IPS-15b (cell line): ENCODE measurements around the gene SCAMP5.

Experiments used
- H3K27me3 ChIP-seq: one replicate; pipeline ENCODE4 v1.6.1; 2013; ENCODE audit warnings: low read length; ENCODE audit not compliant: control insufficient read depth, insufficient read depth
- H3K36me3 ChIP-seq: one replicate; pipeline ENCODE4 v1.6.1; 2013; ENCODE audit warnings: low read length; ENCODE audit not compliant: control insufficient read depth, insufficient read depth
- H3K4me1 ChIP-seq: one replicate; pipeline ENCODE4 v1.6.1; 2013; ENCODE audit warnings: mild to moderate bottlenecking, low read length; ENCODE audit not compliant: control insufficient read depth, insufficient read depth
- H3K4me3 ChIP-seq: one replicate; pipeline ENCODE4 v1.5.1; 2013; ENCODE audit warnings: low read depth, low read length
- H3K9ac ChIP-seq: one replicate; pipeline ENCODE4 v1.6.1; 2013; ENCODE audit warnings: low read depth, mild to moderate bottlenecking, low read length
- H3K9me3 ChIP-seq: one replicate; pipeline ENCODE4 v1.6.1; 2013; ENCODE audit warnings: mild to moderate bottlenecking, low read length; ENCODE audit not compliant: control insufficient read depth, insufficient read depth

The SCAMP5 gene

DNA sequence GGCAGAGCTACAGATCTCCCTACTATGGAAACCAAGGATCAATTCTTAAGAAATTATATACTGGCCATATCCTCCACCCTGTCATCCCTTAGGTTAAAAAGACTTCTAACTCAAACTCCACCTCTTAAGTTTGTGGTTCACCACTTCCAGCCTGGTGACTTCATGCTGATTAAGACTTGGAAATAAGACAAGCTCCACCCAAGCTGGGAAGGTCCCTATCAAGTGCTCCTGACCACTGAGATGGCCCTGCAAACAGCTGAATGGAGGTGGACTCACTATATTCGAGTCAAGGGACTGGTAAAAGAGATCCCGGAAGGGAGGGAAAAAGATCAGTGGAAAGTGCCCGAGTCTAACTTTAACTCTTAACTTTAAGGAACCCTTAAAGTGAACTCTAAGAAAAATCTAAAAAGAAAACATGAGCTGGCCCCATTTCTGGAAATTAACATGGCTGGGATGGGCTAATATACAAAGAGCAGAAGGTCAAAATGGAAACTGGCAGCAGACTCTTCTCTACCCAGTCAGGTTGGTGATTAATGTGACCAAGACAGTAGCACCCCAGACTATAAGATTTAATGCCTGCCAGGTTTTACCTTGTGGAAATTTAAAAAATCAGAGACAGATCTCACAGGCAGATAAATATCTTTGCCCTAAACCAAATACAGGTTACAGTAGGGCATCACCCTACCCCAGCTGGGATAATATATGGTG, 71.9 kb downstream of the SCAMP5 start:
- no peaks in the 10 kb centered on the region for H3K36me3 ChIP-seq
- H3K9me3 ChIP-seq: no peaks in the 10 kb centered on the region
- H3K4me1 ChIP-seq: peaks cover 2% of the 10 kb centered on the region
- no peak overlapping the region for H3K4me3 ChIP-seq
- H3K9ac ChIP-seq: no peak overlapping the region
- H3K27me3 ChIP-seq: no peaks in the 10 kb centered on the region

DNA sequence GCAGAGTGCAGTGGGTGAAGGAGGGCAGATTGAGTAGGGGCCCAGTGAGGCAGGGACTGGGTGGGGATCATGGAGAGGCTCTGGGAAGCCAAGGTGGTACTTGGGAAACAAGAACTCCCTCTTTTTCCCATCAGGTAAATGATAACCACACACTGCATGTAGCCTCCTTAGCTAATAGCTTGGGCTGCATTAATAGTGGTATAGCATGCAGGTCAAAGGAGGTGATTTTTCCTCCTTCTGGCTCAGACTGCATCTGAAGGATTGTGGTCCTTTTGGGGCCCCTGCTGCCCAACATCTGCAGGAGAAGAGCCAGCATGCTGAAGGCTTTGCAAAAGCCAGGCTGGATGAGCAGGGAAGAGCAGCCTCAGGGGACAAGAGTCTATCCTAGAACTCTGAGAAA, 73.4 kb downstream of the SCAMP5 start:
- Histone ChIP-seq H3K9ac (no peak overlapping the region), H3K36me3 (no peaks in the 10 kb centered on the region), H3K4me1 (peaks cover 2% of the 10 kb centered on the region), H3K27me3 (no peaks in the 10 kb centered on the region), H3K4me3 (no peak overlapping the region), H3K9me3 (no peaks in the 10 kb centered on the region)

DNA sequence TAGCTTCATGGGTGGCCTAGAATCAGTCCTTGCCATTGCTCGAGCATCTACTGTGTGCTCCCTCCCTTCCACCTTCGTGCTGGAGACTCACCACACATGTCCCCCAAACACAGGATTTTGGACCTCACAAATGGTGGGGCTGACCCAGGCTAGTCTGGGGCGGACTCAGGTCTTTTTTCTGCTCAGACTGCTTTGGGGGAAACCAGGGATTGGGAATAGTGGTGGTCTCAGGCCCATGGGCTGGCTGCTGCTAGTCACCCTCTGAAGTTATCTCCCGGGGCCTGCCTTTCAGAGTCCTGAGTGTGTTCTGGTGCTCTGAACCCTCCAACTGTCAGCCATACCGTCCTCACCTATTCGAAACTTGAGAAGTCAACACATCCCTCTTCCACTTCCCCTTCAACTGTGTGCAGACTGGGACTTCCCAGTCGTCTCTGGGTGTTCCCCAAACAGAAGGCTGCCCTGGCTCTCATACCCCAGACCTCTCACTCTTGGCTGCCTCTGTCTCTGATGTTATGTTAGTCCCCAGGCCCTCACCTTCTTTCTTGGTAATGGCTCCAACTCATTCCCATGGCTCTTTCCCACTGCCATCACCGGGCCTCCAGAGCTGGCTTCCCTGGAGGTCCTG, 74.0 kb downstream of the SCAMP5 start:
- Histone ChIP-seq H3K27me3 (no peaks in the 10 kb centered on the region), H3K4me1 (peaks cover 2% of the 10 kb centered on the region), H3K9ac (no peak overlapping the region), H3K9me3 (no peaks in the 10 kb centered on the region), H3K4me3 (no peak overlapping the region), H3K36me3 (no peaks in the 10 kb centered on the region)

DNA sequence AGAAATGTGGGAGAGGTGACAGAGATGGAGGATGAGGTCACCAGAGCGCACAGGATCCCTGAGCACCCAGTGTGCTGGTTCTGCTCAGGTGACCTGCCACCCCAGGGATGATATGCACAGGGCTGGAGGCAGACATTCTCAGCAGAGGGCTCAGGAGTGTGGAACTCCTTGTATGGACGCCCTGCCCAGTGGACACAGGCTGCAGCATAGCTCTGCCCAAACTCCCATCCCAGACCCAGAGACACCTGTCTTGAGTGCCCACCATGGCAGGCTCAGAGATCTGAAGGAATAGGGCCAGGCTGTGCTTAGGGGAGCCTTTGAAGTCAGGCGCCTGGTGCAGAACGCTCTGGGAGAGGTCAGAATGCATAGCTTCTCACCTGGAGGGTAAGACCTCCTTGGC, 75.3 kb downstream of the SCAMP5 start:
- Histone ChIP-seq H3K36me3 (no peaks in the 10 kb centered on the region), H3K9me3 (no peaks in the 10 kb centered on the region), H3K4me3 (no peak overlapping the region), H3K4me1 (peaks cover 1% of the 10 kb centered on the region), H3K27me3 (no peaks in the 10 kb centered on the region), H3K9ac (no peak overlapping the region)
